ENCODE results near the gene TRIM26.

The TRIM26 gene

DNA sequence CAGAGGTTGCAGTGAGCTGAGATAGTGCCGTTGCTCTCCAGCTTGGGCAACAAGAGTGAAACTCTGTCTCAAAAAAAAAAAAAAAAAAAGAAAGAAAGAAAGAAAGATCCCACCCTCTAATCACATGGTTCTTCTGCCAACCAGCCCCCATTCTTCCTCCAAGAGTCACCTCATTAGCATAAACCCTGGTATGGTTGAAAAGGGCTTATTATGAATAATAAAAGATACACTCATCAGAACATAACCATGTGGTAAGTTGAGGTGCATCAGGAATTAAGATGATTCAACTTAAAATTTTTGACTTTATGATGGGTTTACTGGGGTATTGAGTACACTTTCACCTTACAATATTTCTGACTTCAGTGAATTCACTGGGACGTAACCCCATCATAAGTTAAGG, 78.1 kb downstream of the TRIM26 start:
- DNase-seq (ENCODE audit: insufficient read length, low spot score) (no peak), FAIRE-seq (no peak)
- TF ChIP-seq, protein P1, sequence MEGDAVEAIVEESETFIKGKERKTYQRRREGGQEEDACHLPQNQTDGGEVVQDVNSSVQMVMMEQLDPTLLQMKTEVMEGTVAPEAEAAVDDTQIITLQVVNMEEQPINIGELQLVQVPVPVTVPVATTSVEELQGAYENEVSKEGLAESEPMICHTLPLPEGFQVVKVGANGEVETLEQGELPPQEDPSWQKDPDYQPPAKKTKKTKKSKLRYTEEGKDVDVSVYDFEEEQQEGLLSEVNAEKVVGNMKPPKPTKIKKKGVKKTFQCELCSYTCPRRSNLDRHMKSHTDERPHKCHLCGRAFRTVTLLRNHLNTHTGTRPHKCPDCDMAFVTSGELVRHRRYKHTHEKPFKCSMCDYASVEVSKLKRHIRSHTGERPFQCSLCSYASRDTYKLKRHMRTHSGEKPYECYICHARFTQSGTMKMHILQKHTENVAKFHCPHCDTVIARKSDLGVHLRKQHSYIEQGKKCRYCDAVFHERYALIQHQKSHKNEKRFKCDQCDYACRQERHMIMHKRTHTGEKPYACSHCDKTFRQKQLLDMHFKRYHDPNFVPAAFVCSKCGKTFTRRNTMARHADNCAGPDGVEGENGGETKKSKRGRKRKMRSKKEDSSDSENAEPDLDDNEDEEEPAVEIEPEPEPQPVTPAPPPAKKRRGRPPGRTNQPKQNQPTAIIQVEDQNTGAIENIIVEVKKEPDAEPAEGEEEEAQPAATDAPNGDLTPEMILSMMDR (IDR thresholded peaks at IDR 0.05; ENCODE audit: insufficient read depth, missing control alignments): no peak
